Nephron (organoid): ENCODE measurements around the gene CBX2.
A peak's percentile ranks its signal among the peaks of the same experiment; 100 is the strongest.

Experiments used
- H3K27ac Mint-ChIP-seq, 3 experiments: 2 replicates each; pipeline ENCODE4 v1.8.0; 2020; ENCODE audit warnings: mixed read lengths in 3 of 3, mild to moderate bottlenecking in 2 of 3, moderate library complexity in 1 of 3
- H3K27me3 Mint-ChIP-seq: 2 replicates; pipeline ENCODE4 v1.8.0; 2021; ENCODE audit warnings: low read depth, mild to moderate bottlenecking, moderate library complexity, mixed read lengths
- H3K36me3 Mint-ChIP-seq: 2 replicates; pipeline ENCODE4 v1.8.0; 2020; ENCODE audit warnings: low read depth, mixed read lengths
- H3K4me1 Mint-ChIP-seq: 2 replicates; pipeline ENCODE4 v1.8.0; 2020; ENCODE audit warnings: mixed read lengths
- H3K4me3 Mint-ChIP-seq, 3 experiments: 2 replicates each; pipeline ENCODE4 v1.8.0; 2020; ENCODE audit warnings: mild to moderate bottlenecking in 3 of 3, mixed read lengths in 3 of 3, moderate library complexity in 2 of 3
- H3K9me3 Mint-ChIP-seq: 2 replicates; pipeline ENCODE4 v1.8.0; 2020; ENCODE audit warnings: mixed read lengths
- TF ChIP-seq, protein P1 (sequence below), 3 experiments: fragments of 200-600 bp; sonication (generic); IDR thresholded peaks; one replicate each; pipeline ENCODE4 v1.5.0; 2021; ENCODE audit warnings: antibody characterized with exemption in 3 of 3; ENCODE audit not compliant: unreplicated experiment in 3 of 3

The CBX2 gene

DNA sequence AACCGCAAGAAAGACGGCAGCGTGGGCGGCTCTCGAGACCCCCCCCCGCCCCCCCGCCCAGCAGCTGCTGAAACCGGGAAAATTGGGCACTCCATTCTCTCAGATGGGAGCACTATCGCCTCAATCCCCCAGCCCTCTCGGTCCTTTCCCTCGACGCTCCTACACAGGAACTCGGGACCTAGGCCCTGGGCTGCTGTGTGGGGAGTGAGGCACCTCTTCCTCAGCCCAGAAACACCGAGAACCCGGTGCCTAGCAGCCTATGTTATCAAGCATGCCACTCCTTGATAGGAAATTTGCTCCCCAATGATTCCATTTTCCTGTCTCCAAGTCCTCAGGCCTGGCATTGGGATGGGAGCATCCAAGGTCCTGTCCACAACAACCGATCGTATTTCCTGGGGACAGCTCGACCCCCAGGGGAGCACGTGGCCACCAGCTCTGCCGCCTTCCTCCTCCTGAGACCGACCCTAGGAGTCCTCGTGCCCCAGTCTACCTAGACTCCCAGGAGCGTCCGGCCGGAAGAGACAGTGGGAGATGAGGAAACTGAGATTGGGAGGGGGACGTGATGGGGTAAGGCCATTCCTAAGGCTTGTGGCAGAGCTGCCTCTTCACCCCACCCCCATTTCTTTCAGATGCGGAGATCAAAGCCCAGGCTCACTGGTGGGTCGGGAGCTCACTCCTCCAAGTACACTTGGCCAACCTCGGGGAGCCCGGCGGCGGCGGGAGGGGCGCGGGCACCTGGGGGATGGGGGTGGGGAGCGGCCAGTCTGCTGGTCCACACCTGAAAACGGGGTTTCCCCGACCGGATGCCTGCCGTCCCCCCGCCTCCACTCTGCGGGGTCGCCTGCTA, 36.4 kb downstream of the CBX2 start:
- Mint-ChIP-seq H3K27me3 (peaks cover 85% of the 10 kb centered on the region), H3K4me3 (peak overlapping the region; percentile 55 to 79 (median 58)), H3K27ac (peak overlapping the region; percentile 4 to 52 (median 50)), H3K36me3 (no peaks in the 10 kb centered on the region), H3K9me3 (no peaks in the 10 kb centered on the region), H3K4me1 (peaks cover 23% of the 10 kb centered on the region)
- TF ChIP-seq, protein P1, sequence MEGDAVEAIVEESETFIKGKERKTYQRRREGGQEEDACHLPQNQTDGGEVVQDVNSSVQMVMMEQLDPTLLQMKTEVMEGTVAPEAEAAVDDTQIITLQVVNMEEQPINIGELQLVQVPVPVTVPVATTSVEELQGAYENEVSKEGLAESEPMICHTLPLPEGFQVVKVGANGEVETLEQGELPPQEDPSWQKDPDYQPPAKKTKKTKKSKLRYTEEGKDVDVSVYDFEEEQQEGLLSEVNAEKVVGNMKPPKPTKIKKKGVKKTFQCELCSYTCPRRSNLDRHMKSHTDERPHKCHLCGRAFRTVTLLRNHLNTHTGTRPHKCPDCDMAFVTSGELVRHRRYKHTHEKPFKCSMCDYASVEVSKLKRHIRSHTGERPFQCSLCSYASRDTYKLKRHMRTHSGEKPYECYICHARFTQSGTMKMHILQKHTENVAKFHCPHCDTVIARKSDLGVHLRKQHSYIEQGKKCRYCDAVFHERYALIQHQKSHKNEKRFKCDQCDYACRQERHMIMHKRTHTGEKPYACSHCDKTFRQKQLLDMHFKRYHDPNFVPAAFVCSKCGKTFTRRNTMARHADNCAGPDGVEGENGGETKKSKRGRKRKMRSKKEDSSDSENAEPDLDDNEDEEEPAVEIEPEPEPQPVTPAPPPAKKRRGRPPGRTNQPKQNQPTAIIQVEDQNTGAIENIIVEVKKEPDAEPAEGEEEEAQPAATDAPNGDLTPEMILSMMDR (IDR thresholded peaks at IDR 0.05; ENCODE audit: unreplicated experiment in 3 of 3), result no peak

DNA sequence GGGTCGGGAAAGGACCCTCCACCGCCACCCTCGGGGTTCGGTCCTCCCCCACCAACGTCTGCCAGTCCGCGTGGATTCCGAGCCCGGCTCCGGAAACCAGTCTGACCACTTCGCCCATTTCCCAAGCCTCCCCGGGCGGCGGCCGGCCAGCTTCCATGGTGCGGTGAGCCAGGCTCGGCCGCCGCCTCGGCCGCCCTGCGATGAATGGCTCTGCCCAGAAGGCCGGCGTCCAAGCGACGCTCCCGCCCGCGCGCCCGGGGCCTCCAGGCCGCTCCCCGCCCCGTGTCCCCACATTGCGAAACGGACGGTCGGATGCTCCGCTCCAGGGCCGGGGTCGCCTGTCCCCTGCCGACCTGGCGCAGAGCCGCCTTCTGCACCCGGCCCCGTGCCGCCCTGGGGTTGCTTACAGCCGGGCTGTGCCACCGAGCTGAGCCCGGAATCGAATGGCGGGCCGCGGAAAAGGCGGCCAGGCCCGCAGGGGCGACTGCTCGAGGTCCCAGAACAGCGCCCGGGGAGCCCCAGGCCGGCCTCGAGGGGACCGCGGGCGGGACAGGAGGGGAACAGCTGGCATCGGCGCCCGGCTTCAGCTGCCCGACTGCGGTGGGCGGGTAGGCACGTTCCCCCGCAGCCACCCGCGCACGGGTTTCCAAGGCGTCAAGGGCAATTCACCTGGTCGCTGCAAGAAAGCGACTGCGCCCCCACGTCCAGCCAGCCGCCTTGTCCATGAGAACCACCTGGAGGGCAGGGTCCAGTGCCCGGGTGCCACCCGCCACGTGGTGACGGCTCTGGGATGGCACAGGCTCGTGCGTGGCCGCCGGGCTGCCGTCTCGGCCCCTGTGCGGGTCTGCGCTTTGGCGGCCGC, 37.3 kb downstream of the CBX2 start:
- no peak overlapping the region for H3K4me3 Mint-ChIP-seq
- peaks cover 23% of the 10 kb centered on the region for H3K4me1 Mint-ChIP-seq
- no peak overlapping the region for H3K27ac Mint-ChIP-seq
- TF ChIP-seq, protein P1 (IDR thresholded peaks at IDR 0.05; ENCODE audit: unreplicated experiment in 3 of 3), result no peak
- H3K27me3 Mint-ChIP-seq, result peaks cover 85% of the 10 kb centered on the region
- no peaks in the 10 kb centered on the region for H3K36me3 Mint-ChIP-seq
- H3K9me3 Mint-ChIP-seq, result no peaks in the 10 kb centered on the region

DNA sequence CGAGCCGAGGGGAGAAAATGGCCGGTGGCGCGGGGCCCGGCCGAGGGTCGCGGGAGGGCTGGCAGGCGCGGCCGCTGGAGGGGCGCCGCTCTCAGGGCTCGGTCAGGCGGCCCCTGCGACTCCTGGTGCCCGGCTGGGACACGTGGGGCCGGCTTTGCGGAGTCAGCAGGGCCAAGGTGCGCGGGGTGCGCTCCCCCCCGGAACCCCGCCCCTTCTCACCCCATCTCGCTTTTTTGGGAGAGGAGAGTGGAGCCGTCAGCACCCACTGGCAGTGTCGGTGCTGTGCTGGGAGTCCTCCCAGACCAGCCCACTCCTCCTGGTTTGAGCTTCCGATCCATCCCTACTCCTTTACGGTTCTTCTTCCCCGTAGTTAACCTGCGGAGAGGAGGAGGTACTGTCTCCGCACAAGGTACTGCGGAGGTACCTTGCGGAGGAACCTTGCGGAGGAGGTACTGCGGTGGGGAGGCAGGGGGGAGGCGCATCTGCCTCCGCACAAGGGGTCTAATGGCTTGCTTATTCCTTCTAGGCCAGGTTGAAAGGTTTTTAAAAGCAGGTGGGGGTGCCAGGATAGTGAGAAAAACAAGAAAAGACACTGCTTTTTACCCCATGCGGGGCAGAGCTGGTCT, 38.0 kb downstream of the CBX2 start:
- H3K4me3 Mint-ChIP-seq, result peak overlapping the region; percentile 73 to 78 (median 77)
- no peaks in the 10 kb centered on the region for H3K36me3 Mint-ChIP-seq
- TF ChIP-seq, protein P1 (IDR thresholded peaks at IDR 0.05; ENCODE audit: unreplicated experiment in 3 of 3), result no peak
- H3K27me3 Mint-ChIP-seq, result peaks cover 84% of the 10 kb centered on the region
- peak overlapping the region; percentile 46 to 70 (median 59) for H3K27ac Mint-ChIP-seq
- H3K4me1 Mint-ChIP-seq, result peaks cover 19% of the 10 kb centered on the region
- no peaks in the 10 kb centered on the region for H3K9me3 Mint-ChIP-seq

DNA sequence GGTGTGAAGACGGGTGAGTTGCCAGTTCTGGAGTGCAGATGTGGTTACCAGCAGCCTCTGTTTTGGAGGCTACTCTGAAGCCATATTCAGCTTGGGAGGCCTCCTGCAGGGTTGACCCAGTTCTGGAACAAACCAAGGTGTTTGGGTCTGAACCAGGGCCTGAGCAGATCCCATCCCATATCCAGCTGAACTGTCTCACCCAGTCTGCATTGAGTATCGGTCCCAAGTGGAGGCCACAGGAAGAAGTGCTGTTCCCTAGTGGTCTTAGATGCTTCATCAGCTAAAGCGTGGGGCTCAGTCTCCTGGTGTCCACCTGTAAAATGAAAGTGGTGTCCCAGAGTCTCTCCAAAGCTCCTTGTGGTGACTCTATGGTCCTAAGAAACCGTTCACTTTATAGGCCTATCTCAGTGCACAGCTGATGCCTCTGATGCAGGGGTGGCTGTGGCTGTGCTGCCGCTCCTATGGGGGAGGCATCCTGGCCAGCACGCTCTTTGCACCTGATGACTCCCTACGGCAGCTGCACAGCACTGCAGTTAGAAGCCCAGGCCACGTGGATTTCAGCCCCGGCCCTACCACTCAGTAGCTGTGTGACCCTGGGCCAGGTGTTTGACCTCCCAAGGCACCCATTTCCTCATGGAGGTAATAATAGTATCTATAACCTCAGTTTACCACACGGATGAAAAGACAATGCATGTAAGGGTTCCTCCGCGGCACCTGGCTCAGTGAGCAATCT, 40.2 kb downstream of the CBX2 start:
- peaks cover 86% of the 10 kb centered on the region for H3K27me3 Mint-ChIP-seq
- no peak overlapping the region for H3K4me3 Mint-ChIP-seq
- H3K9me3 Mint-ChIP-seq, result no peaks in the 10 kb centered on the region
- no peaks in the 10 kb centered on the region for H3K36me3 Mint-ChIP-seq
- H3K4me1 Mint-ChIP-seq, result peaks cover 10% of the 10 kb centered on the region
- TF ChIP-seq, protein P1 (IDR thresholded peaks at IDR 0.05; ENCODE audit: unreplicated experiment in 3 of 3), result no peak
- H3K27ac Mint-ChIP-seq, result no peak overlapping the region

DNA sequence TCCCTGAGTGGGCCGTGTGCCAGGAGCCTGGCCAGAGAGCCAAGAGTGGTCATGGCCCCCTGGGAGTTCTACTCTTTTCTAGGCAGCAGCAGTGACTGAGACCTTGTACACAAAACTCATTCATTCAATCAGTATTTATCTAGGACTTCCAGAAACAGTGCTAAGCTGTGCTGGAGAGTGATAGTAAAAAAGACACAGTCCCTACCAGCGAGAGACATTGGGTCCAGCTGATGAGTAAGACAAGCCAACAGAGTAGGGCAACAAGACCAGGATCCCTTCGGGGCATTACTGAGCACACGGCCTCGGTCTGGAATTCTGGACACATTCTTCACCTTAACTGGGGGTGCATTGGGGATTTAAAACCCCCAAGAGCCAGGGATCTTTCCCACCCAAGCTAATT, 41.1 kb downstream of the CBX2 start:
- Mint-ChIP-seq H3K9me3 (no peaks in the 10 kb centered on the region), H3K27ac (no peak overlapping the region), H3K27me3 (peaks cover 88% of the 10 kb centered on the region), H3K4me1 (peaks cover 9% of the 10 kb centered on the region), H3K36me3 (no peaks in the 10 kb centered on the region), H3K4me3 (no peak overlapping the region)
- TF ChIP-seq, protein P1 (IDR thresholded peaks at IDR 0.05; ENCODE audit: unreplicated experiment in 3 of 3), result no peak
